ENCODE results near the gene FOXC1. TPM values are rescaled to one million over a fixed set of nuclear protein-coding genes. Genes with fewer than 3 reads are reported as not detected.

Gene FOXC1
- total RNA-seq, 1 donor, result 2.2 TPM

- no peak for TF ChIP-seq CTCF (IDR thresholded peaks at IDR 0.05; ENCODE audit: insufficient read depth, low read depth, low read length)
- no peak for DNase-seq (ENCODE audit: low read depth)
- H3K4me3 ChIP-seq (ENCODE audit: low read depth, low read length), result peak overlapping the region; percentile 55
Measured at GRCh38 chr6:1612299-1612973, 2.7 kb downstream of the FOXC1 start.

- no peak for TF ChIP-seq CTCF (IDR thresholded peaks at IDR 0.05; ENCODE audit: insufficient read depth, low read depth, low read length)
- DNase-seq (ENCODE audit: low read depth), result peak; percentile 27
- peak overlapping the region; percentile 10 for H3K4me3 ChIP-seq (ENCODE audit: low read depth, low read length)
Measured at GRCh38 chr6:1612974-1613306, 3.2 kb downstream of the FOXC1 start.

GRCh38 chr6:1613346-1613687 is 3.6 kb downstream of the FOXC1 start:
- no peak for TF ChIP-seq CTCF (IDR thresholded peaks at IDR 0.05; ENCODE audit: insufficient read depth, low read depth, low read length)
- peak overlapping the region; percentile 36 for H3K4me3 ChIP-seq (ENCODE audit: low read depth, low read length)
- DNase-seq (ENCODE audit: low read depth), result no peak

GRCh38 chr6:1613688-1614447 is 4.2 kb downstream of the FOXC1 start:
- TF ChIP-seq CTCF (IDR thresholded peaks at IDR 0.05; ENCODE audit: insufficient read depth, low read depth, low read length), result no peak
- H3K4me3 ChIP-seq (ENCODE audit: low read depth, low read length), result peak overlapping the region; percentile 36
- no peak for DNase-seq (ENCODE audit: low read depth)

- no peak for TF ChIP-seq CTCF (IDR thresholded peaks at IDR 0.05; ENCODE audit: insufficient read depth, low read depth, low read length)
- no peak for DNase-seq (ENCODE audit: low read depth)
- H3K4me3 ChIP-seq (ENCODE audit: low read depth, low read length), result no peak overlapping the region
Measured at GRCh38 chr6:1614448-1615150, 4.9 kb downstream of the FOXC1 start.

GRCh38 chr6:1615151-1615852 is 5.6 kb downstream of the FOXC1 start:
- no peak for TF ChIP-seq CTCF (IDR thresholded peaks at IDR 0.05; ENCODE audit: insufficient read depth, low read depth, low read length)
- DNase-seq (ENCODE audit: low read depth), result no peak
- no peak overlapping the region for H3K4me3 ChIP-seq (ENCODE audit: low read depth, low read length)

Data from fibroblast of villous mesenchyme (primary cell).